ENCODE results near the gene FAM98B.

Gene FAM98B

DNA sequence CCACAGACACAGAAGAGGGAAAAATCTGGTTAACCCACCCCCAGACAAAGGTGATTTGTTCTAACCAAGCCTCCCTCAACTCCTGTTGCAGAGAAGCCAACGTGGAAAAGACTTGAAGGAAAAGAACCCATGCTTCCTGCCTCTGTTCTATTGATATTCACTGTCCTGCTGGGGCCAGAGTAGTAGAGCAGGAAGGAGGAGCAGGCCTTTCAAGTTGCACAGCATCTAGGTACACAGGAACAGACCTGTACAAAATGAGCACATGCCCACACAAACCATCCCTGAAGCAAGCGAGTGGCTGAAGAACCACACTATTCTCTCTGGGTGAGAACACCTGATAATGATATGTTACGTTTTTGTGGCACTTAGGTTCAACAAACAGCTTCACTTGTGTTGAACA lies 80.8 kb downstream of the FAM98B start:
- in situ Hi-C loops (cut with MboI; ENCODE audit: low sequenced_read_pairs), result no loop called here

DNA sequence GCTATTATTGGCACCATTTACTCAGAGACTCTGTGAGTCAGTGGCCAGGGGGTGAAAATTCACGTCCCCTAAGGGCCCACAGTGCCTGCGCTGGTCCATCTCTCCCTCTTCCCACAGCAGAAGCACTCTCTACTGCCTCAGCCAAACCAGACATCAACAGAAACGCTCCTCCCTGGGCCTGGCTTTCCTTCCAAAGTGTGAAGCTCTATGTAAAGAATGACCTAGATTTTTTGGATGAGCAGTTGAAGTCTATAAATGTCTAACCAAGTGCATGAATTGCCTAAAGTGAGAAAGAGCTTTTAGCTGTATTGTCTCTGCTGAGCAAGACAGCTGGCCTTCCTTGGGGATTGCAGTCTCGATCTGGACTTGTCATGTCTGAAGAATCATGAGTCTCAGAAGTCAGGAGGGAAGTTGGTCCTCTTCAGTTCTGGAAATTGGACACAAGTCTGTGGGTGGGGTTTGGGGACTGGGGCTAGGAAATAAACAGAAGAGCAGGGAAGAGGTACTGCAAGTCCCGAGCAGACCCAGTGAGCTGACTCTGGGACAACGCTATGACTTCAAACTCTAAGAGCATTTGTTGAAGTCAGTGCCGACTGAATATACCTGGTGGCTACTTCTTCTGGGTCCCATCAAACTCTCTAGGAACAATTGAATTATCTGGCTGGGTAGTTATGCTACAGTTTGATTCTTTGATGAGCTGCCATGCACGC lies 81.7 kb downstream of the FAM98B start:
- in situ Hi-C loops (cut with MboI; ENCODE audit: low sequenced_read_pairs), result no loop called here

DNA sequence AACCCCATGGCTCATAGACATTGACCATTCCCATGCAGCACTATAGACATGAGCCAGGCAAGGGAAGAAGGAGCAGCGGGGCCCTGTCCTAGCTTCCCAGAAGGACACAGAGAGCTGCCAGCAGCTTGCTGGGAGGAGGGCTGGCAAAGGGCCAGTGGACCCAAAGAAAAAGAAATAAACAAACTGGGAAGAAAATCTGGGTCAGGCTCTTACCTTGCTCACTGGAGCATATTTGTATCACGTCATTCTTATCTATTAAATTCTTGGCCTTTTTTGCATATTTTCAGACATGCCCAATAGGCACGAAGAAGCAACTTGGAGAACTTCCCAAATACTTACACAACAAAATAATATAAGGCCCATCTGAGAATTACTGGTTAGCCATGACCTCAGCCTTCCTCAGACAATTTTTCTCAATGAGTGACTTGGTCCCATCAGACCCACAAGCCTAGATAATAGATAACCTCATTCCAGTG lies 82.3 kb downstream of the FAM98B start:
- in situ Hi-C loops (cut with MboI; ENCODE audit: low sequenced_read_pairs), result no loop called here

Data from hTERT RPE-1 (cell line).